ENCODE measurements around the gene PSMD12.
"Not testable (repeated sequence)": the region's sequence is repeated elsewhere in the genome, so short reads cannot be mapped to it uniquely, and the experiment has no call there.

- not testable (repeated sequence) for TF ChIP-seq POLR2AphosphoS5 (IDR thresholded peaks at IDR 0.05; ENCODE audit: borderline replicate concordance, low read depth, low read length); EZH2 (IDR thresholded peaks at IDR 0.05); FOXP2 (optimal IDR thresholded peaks at IDR 0.05; ENCODE audit: control extremely low read depth, extremely low read length, insufficient read depth)
Observed at GRCh38 chr17:67331381-67332161, 34.8 kb downstream of the PSMD12 start.

Data from SK-N-MC (cell line).